Hepatocyte (in vitro differentiated cells): ENCODE measurements around the gene KLHL36. TPM values are rescaled to one million over a fixed set of nuclear protein-coding genes. Genes with fewer than 3 reads are reported as not detected.
"Not testable (repeated sequence)": the region's sequence is repeated elsewhere in the genome, so short reads cannot be mapped to it uniquely, and the experiment has no call there.

Source experiments
- DNase-seq: peaks from one replicate; pipeline ENCODE4 v3.0.0-alpha.2; 2016; ENCODE audit warnings: low spot score
- H2AFZ ChIP-seq: fragments of 200-600 bp; sonication (generic); 2 replicates; pipeline ENCODE4 v1.6.0; 2016; ENCODE audit warnings: antibody characterized with exemption, mild to moderate bottlenecking
- H3K27ac ChIP-seq: fragments of 200-600 bp; sonication (generic); 2 replicates; pipeline ENCODE4 v1.5.1; 2016; ENCODE audit warnings: mild to moderate bottlenecking
- H3K27me3 ChIP-seq: fragments of 200-600 bp; sonication (generic); 2 replicates; pipeline ENCODE4 v1.6.1; 2016
- H3K36me3 ChIP-seq: fragments of 200-600 bp; sonication (generic); replicated peaks from 2 replicates; pipeline ENCODE4 v1.5.1; 2016; ENCODE audit warnings: low read depth; ENCODE audit not compliant: insufficient read depth
- H3K4me1 ChIP-seq: fragments of 200-600 bp; sonication (generic); 2 replicates; pipeline ENCODE4 v1.5.1; 2016; ENCODE audit warnings: mild to moderate bottlenecking, moderate library complexity; ENCODE audit not compliant: insufficient read depth
- H3K4me2 ChIP-seq: fragments of 200-600 bp; sonication (generic); 2 replicates; pipeline ENCODE4 v1.6.0; 2016
- H3K4me3 ChIP-seq: fragments of 200-600 bp; sonication (generic); 2 replicates; pipeline ENCODE4 v1.5.1; 2016; ENCODE audit warnings: mild to moderate bottlenecking
- H3K79me2 ChIP-seq: fragments of 200-600 bp; sonication (generic); 2 replicates; pipeline ENCODE4 v1.6.0; 2017; ENCODE audit warnings: mild to moderate bottlenecking
- H3K9me2 ChIP-seq: fragments of 200-600 bp; sonication (generic); replicated peaks from 2 replicates; pipeline ENCODE4 v1.6.0; 2017; ENCODE audit warnings: mild to moderate bottlenecking; ENCODE audit not compliant: insufficient read depth
- H3K9me3 ChIP-seq: fragments of 200-600 bp; sonication (generic); 2 replicates; pipeline ENCODE4 v1.5.1; 2016; ENCODE audit warnings: low read depth, mild to moderate bottlenecking
- H4K20me1 ChIP-seq: fragments of 200-600 bp; sonication (generic); 2 replicates; pipeline ENCODE4 v1.6.0; 2016; ENCODE audit warnings: mild to moderate bottlenecking; ENCODE audit not compliant: insufficient read depth, poor library complexity, severe bottlenecking
- CTCF ChIP-seq: fragments of 200-600 bp; sonication (generic); IDR thresholded peaks from 2 replicates; pipeline ENCODE4 v1.5.1; 2016; ENCODE audit warnings: antibody characterized with exemption, mild to moderate bottlenecking; ENCODE audit not compliant: poor library complexity
- EZH2 ChIP-seq: fragments of 200-600 bp; sonication (generic); IDR thresholded peaks from 2 replicates; pipeline ENCODE4 v1.6.1; 2016; ENCODE audit warnings: antibody characterized with exemption, mild to moderate bottlenecking, borderline replicate concordance
- EZH2phosphoT487 ChIP-seq: fragments of 200-600 bp; sonication (generic); IDR thresholded peaks from one replicate; pipeline ENCODE4 v1.6.1; 2018; ENCODE audit warnings: antibody characterized with exemption, mild to moderate bottlenecking, low read depth, moderate library complexity; ENCODE audit not compliant: unreplicated experiment, severe bottlenecking
- WGBS: methylation state at CpG from one replicate; pipeline ENCODE4 v1.1.6; 2016; ENCODE audit warnings: low lambda C conversion rate; ENCODE audit errors: missing lambda C conversion rate; 5-methylcytosine and 5-hydroxymethylcytosine counted together
- polyA plus RNA-seq: library from polyadenylated mRNA; unstranded; fragments of >200 nt; fragmentation: Nextera tagmentation; extraction: Ambion mirVana; gene quantifications from 2 replicates; pipeline ENCODE4 v1.2.1, GENCODE V29; 2016
- total RNA-seq: library from RNA; depleted of rRNA; stranded (reverse); fragments of >200 nt; gene quantifications from 2 replicates; pipeline ENCODE4 v1.2.3, GENCODE V29; 2014

The KLHL36 gene
- total and polyA plus RNA-seq, 2 experiments from 2014 or later, result 24.4 to 50.5 TPM

- Histone ChIP-seq H4K20me1 (peaks cover 5% of the 10 kb centered on the region), H3K4me1 (peaks cover 9% of the 10 kb centered on the region), H3K27ac (peak within 1 kb of the TSS; percentile 78), H3K79me2 (peaks cover 32% of the 10 kb centered on the region), H2AFZ (peak within 1 kb of the TSS; percentile 35), H3K9me3 (no peaks in the 10 kb centered on the region), H3K36me3 (no peaks in the 10 kb centered on the region), H3K27me3 (no peaks in the 10 kb centered on the region), H3K4me2 (peak within 1 kb of the TSS; percentile 96), H3K4me3 (peak within 1 kb of the TSS; percentile 66), H3K9me2 (no peaks in the 10 kb centered on the region)
- DNase-seq, result peak; percentile 98
- TF ChIP-seq EZH2phosphoT487 (no peak), CTCF (no peak)
- under 1% methylated on average over 28 of the region's 76 CpGs for WGBS
Measured at GRCh38 chr16:84617791-84618580, 30.3 kb upstream of the KLHL36 start, which contains the start of gene COTL1. TSS of gene COTL1 (minus strand) at chr16:84618078. CDS start at chr16:84617914, 164 bp downstream.

GRCh38 chr16:84618581-84619460, 29.5 kb upstream of the KLHL36 start:
- Histone ChIP-seq H3K9me2 (no peaks in the 10 kb centered on the region), H3K4me2 (peak overlapping the region; percentile 66), H3K27ac (peak overlapping the region; percentile 78), H3K4me1 (peaks cover 9% of the 10 kb centered on the region), H3K27me3 (no peaks in the 10 kb centered on the region), H2AFZ (peak overlapping the region; percentile 24), H3K4me3 (no peak overlapping the region), H3K79me2 (peaks cover 25% of the 10 kb centered on the region), H3K9me3 (no peaks in the 10 kb centered on the region), H3K36me3 (no peaks in the 10 kb centered on the region), H4K20me1 (peaks cover 5% of the 10 kb centered on the region)
- TF ChIP-seq EZH2phosphoT487 (no peak), EZH2 (no peak)
- 20% methylated on average over 10 of the region's 12 CpGs for WGBS
- DNase-seq, result peak; percentile 78

GRCh38 chr16:84620913-84621312, 27.4 kb upstream of the KLHL36 start:
- H3K79me2 ChIP-seq, result peaks cover 14% of the 10 kb centered on the region
- H3K36me3 ChIP-seq, H4K20me1 ChIP-seq, H3K4me1 ChIP-seq, H3K4me2 ChIP-seq, H3K27me3 ChIP-seq, H2AFZ ChIP-seq, H3K9me3 ChIP-seq, H3K27ac ChIP-seq, H3K9me2 ChIP-seq, DNase-seq, H3K4me3 ChIP-seq: not testable (repeated sequence)
- WGBS, result 84% methylated on average over 10 of the region's 10 CpGs

GRCh38 chr16:84625556-84625955, 22.8 kb upstream of the KLHL36 start:
- Histone ChIP-seq H3K27ac (no peak overlapping the region), H3K79me2 (no peaks in the 10 kb centered on the region), H4K20me1 (no peaks in the 10 kb centered on the region), H3K36me3 (no peaks in the 10 kb centered on the region), H3K4me3 (no peak overlapping the region), H3K9me3 (no peaks in the 10 kb centered on the region), H3K9me2 (no peaks in the 10 kb centered on the region), H2AFZ (no peak overlapping the region), H3K4me2 (no peak overlapping the region), H3K27me3 (no peaks in the 10 kb centered on the region), H3K4me1 (no peaks in the 10 kb centered on the region)
- no peak for DNase-seq
- 92% methylated on average over 6 of the region's 6 CpGs for WGBS
- no peak for TF ChIP-seq EZH2
- no peak for TF ChIP-seq EZH2phosphoT487
- no peak for TF ChIP-seq CTCF
